GM21528 (cell line): Measurements from ENCODE around the gene FAM83E.
"Not testable (repeated sequence)": the region's sequence is repeated elsewhere in the genome, so short reads cannot be mapped to it uniquely, and the experiment has no call there.

Experiments
- ATAC-seq: cut with Tn5 transposase; IDR thresholded peaks from one replicate; pipeline ENCODE4 v1.9.1; 2021; ENCODE audit warnings: mild to moderate bottlenecking, moderate library complexity; ENCODE audit not compliant: unreplicated experiment, low FRiP score

Gene FAM83E

DNA sequence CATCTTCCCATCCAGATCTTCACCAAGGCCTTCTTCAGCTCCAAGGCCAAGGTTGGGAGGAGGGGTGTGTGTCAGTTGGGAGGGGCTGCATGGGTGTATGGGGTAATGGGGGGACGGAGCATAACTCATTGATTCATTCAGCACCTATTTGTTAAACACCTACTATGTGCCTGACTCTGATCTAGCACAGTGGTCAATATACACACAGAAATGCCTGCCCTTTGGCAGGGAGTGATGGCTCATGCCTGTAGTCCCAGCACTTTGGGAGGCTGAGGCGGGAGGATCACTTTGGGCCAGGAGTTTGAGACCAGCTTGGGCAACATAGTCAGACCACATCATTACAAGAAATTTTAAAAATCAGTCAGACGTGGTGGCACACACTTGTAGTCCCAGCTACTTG is 27.5 kb downstream of the FAM83E start:
- ATAC-seq = no peak

DNA sequence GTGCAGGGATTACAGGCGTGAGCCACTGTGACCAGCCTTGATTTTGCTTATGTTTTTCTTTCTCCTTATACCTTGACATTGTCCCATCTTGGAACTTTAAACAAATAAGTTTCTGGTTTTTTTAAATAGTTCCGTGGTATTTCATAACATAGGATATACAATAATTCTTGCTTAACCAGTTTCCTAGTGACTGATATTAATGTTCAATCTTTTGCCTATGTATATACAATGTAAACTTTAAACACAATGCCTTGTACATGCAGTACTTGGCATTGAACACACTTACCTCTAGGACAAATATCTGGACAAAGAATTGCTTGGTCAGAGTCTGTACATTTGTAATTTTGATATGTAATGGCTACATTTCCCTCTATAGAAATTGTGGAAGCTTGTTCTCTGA is 32.7 kb downstream of the FAM83E start:
- ATAC-seq = no peak

DNA sequence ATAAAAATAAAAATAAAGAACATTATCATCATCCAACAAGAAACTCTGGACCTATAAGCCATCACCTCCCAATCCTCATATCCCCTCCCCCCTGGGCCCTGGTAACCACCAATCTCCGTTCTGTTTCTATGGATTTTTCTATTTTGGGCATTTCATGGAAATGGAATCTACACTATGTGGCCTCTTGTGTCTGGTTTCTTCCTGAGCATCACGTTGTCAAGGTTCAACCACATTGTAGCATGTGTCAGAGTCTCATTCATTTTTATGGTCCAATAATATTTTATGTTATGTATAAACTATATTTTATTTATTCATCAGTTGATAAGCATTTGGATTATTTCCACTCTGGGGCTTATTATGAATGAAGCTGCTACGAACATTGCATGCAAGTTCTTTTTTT is 36.0 kb downstream of the FAM83E start:
- ATAC-seq = no peak

DNA sequence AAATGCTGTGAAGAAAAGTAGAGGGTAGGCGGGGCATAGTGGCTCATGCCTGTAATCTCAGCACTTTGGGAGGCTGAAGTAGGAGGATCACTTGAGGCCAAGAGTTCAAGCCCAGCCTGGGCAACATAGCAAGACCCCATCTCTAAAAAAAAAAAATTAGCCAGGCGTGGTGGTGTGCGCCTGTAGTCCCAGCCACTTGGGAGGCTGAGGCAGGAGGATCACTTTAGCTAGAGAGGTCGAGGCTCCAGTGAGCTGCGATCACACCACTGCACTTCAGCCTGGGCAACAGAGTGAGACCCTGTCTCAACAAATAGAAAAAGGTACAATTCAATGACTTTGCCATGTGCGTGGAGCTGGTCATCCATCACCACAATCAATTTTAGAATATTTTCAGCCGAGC is 37.0 kb downstream of the FAM83E start:
- ATAC-seq = not testable (repeated sequence)

DNA sequence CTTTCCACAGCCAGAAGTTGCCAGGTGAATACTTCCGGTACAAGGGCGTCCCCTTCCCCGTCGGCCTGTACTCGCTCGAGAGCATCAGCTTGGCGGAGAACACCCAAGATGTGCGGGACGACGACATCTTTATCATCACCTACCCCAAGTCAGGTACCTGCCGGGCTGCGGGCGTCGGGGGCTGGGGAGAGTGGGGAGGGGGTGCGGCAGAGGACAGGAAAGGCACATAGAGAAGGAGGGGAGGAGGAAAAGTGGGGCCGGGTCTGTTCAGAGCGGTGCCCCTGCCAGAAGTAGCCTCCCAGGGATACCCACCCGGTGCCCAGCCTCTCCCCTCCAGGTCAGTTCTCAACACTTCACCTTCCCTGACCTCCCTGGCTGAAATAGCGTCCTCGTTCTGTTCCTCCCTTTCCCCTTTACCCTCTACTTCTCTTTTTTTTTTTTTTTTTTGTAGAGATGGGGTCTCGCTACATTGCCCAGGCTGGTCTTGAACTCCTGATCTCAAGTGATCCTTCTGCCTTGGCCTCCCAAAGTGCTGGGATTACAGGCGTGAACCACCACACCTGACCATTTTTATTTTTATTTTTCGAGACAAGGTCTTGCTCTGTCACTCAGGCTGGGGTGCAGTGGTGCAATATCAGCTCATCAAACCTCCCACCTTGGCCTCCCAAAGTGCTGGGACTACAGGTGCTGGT is 38.8 kb downstream of the FAM83E start:
- no peak for ATAC-seq

DNA sequence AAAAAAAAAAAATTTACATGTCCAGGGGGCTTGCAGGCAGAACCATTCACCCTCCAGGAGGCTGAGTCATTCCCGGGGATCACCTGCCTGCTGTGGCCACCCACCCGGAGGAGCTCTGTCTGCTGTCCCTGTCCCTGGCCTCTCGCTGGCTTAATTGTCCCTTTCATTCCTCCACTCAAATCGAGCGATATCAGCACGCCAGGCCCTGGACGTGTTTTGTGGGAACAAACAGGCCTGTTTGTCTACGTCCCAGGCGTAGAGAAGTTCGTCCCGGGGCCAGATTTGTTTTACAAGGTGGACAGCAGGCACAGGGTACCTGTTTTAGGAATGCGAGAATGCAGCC is 41.7 kb downstream of the FAM83E start:
- no peak for ATAC-seq

DNA sequence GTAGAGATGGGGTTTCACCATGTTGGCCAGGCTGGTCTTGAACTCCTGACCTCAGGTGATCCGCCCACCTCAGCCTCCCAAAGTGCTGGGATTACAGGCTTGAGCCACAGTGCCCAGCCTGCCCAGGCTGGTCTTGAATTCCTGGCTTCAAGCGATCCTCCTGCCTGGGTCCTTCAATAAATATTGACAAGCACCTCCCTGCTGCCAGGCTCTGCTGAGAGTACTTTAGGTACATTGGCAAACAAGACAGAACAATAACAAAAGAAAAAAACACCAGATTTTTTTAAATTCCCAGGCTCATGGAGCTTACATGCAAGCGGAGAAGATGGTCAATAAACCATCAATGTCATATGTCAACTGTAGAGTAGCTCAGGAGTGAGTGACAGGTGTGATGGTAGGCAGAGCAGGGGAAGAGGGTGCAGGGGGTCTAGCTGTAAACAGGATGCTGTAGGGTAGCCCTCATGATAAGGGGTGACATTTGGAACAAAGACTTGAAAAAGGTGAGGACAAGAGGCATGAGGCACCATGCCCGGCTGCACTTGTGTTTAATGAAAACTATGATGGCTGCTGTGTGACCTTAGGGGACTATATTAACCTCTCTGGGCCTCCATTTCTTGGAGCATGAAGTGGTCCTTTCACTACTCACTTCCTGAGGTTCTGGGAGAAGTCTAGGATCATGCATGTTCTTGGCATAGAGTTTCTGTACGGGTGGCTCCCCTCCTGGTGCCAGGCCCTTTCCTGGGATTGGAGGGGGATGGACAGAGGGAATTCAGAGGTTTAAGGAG is 43.3 kb downstream of the FAM83E start:
- ATAC-seq = no peak

DNA sequence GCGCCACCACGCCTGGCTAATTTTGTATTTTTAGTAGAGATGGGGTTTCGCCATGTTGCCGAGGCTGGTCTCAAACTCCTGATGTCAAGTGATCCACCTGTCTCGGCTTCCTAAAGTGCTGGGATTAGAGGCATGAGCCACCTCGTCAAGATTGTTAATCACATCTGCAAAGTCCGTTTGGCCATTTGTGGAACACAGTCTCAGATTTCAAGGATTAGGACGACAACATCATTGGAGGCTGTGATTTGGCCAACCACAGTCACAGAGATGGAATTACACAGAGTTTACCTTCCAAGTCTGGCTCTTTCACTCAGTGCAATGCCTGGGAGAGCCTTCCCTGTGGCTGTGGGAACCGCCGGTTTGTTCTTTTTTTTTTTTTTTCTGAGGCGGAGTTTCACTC is 45.1 kb downstream of the FAM83E start:
- no peak for ATAC-seq

DNA sequence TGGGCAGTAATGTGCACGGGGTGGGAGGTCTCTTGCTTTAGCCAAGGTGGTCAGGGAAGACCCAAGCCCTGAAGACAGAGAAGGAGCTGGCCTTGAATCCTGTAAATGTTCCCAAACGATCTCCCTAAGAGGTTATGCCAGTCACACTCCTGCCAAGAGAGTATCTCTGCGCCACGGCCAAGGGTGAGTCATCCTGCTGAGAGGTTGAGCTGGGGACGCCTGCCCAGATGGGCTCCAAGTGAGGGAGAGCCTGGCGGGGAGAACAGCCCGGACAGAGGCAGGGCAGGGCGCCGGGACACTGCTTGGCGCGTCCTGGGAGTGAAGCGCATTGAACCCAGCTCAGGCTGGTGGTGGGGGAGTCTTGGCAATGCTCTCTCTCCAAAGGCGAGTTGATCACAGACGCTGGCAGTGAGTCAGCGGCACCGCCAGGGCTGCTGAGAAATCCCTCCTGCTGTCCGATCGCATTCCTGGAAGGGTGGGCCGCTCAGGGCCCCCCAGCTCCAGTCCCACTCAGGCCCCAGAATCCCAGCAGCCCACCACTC is 46.5 kb downstream of the FAM83E start:
- no peak for ATAC-seq

DNA sequence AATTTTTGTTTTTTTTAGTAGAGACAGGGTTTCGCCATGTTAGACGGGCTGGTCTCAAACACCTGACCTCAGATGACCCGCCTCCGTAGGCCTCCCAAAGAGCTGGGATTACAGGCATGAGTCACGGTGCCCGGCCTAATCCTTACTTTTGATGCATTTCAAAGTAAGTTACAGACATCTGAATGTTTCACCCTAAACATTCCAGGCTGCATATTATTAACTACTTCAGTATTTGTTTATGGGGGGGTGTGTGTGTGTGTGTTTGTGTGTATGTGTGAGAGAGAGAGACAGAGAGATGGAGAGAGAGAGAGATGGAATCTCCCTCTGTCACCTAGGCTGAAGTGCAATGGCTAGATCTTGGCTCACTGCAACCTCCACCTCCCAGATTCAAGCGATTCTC is 49.8 kb downstream of the FAM83E start:
- no peak for ATAC-seq
